Inflammatory macrophage treated with lipopolysaccharide for 4 hours (primary cell): ENCODE data around the gene PALD1.

ENCODE experiments used
- DNase-seq: peaks from one replicate; pipeline ENCODE4 v3.0.0-alpha.2; 2020

PALD1 gene

DNA sequence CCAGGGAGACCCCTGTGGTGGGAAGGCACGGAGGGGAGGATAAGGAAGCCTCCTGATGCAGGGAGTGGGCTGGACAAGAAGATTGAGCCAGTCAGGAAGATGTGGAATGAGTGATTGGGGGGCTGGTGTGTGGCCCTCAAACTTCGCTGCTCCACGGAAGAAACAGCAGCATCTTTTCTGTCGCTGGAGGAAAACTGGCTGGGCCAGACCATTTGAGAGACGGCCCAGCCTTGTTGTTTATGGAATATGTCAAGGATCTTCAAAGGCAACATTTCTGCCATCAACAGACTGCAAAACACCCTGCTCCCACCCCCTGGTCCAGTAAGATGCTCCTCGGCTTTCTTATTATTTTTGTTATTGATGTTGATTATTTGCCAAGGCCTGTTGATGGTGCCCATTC, 29.4 kb downstream of the PALD1 start:
- DNase-seq = no peak

DNA sequence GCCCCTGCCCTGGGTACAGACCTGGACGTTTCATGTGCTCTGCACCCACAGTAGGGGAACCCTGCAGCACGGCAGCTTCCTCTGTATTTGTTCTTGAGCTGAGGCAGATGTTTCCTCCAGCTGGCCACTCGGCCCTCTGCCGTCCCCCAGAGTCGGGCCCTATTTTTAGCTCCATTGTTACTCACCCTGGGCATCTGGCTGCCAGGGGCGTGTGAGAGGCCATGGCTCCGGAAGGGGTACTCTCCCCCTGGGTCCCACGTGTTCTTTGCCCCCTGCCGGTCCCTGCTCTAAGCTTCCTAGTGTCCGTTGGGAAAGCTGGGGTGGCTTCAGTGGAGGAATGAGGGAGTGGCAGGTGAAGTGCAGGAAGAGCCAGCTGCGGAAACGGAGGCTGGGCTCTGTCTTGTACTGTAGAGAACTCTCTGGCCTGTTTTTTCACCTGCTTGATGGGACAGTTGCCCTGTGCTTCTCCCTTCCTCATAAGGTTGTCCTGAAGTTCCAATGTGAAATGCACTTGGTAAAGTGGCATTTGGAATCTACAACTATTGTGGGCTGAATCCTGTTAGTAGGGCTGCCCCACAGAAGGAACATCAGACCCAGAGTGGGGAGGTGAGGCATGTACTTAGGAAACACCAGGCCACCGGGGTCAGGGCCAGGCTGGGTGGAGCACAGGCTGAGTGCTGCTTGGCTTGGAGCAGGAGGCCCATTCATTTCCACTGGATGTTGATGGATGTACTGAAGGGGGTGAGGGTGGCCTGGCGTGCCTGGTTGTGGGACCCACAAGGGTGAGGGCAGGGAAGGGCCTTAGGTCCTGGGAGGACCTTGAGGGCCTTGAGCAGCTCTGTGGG, 30.6 kb downstream of the PALD1 start:
- no peak for DNase-seq

DNA sequence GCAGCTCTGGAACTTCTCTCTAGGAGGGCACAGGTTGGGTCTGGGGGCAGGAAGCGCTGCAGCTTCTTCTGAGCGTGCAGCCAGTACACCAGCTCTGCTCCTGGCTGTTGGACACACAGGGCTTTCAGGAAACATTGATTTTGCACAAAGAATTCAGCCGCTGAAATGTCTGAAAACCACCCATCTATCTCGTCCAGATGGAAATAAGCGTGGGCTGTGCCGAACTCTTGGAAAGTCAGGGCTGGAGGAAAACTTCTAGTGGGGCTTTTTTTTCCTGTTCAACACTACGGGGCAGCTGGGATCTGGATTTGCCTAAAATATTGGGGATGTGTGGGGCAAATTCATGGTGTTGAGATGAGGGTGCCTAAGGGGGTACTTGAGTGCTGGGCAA, 31.2 kb downstream of the PALD1 start:
- DNase-seq = no peak

DNA sequence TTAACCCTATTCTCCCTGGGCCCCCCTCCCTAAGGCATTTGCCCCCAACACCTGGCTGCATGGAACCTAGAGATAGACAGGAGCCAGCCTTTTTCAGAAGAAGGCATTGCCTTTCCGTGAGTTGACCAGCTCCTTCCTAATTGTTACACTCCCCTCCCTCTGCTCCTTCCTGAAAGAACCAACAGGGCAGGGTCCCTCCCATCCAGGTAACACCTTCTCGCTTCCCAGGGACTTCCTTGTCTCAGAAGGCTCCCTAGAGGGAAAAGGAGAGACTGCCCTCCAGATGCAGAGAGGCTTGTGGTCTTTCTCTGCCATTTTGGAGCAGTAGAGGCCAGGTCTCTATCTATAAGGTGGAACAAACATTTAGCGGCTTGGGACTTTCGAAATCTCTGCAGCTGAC, 31.9 kb downstream of the PALD1 start:
- no peak for DNase-seq

DNA sequence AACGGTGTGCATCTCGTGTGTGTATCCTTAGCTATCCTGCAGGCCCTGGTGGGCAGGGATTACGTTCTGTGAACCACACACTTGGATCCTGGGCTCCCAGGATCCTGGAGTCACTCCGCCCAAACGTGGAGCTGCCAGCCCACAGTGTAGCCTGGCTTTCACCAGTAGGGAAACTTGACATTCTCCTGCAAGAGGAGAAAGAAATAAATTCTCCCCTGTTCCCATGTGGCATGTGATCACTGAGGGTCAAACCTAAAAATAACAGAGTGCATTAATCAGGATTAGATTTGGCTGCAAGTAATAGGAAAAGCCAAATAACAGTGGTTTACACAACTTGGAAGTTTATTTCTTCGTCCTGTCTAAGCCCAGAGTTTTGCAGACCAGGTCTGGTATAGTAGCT, 32.3 kb downstream of the PALD1 start:
- no peak for DNase-seq

DNA sequence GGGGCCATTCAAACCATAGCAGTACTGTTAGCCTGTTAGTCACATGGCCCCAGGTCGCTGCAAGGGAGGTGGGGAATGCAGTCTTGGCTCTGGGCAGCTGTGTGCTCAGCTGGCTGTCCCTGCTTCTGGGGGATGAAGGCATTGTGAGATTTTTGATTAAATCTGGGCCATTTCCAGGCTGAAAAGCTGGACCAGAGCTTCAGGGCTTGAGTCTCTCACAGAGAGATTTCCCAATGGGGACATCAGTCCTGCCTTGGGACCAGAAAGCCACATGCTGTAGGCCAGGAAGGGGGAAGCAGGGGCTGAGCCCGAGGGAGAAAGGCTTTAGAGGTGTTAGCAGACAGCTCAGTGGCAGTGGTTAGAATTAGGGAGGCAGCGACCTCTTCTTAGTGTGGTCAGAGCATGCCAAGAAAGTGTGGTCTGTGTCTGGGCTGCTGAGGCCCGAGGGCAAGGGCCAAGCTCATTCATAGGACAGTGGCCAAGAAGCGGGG, 33.6 kb downstream of the PALD1 start:
- no peak for DNase-seq

DNA sequence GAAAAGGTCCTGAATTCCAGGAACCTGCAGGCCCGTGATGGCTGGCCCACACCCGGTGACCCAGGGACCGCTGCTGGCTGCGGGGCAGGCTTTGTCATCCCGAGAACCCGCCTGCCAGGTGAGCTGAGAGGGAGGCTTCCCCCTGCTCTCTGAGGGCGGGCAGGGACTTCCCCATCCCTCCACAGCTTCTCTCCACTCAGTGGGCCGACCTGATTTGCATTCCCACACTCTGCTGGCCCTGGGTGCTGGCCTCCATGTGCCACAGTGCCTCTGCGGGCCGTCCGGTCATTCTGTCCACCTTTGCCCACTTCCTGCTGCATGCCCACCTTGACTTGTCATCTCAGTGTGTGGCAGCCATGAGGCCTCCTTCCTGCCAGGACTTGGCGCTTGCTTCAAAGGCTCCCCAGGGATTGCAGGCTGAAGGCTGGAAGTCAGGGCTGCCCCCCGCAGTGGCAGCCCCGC, 35.3 kb downstream of the PALD1 start:
- DNase-seq = no peak

DNA sequence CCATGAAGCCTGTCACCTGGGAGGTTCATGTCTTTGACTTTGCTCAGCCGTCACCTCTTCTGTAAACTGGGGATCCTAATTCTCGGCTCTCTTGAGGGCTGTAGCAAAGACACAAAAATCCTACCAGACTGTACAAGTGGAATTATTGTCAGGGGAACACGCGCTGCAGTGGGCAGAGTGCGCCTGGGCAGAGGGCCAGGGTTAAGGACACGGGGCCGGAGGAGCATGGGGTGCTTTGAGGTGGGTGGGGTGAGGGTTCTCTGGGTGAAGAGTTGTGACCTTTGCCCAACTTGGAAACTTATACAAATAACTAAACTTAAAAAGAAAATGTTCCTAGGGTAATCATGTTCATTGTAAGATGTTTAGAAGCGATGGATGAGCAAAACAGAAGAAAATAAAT, 36.0 kb downstream of the PALD1 start:
- DNase-seq = no peak

DNA sequence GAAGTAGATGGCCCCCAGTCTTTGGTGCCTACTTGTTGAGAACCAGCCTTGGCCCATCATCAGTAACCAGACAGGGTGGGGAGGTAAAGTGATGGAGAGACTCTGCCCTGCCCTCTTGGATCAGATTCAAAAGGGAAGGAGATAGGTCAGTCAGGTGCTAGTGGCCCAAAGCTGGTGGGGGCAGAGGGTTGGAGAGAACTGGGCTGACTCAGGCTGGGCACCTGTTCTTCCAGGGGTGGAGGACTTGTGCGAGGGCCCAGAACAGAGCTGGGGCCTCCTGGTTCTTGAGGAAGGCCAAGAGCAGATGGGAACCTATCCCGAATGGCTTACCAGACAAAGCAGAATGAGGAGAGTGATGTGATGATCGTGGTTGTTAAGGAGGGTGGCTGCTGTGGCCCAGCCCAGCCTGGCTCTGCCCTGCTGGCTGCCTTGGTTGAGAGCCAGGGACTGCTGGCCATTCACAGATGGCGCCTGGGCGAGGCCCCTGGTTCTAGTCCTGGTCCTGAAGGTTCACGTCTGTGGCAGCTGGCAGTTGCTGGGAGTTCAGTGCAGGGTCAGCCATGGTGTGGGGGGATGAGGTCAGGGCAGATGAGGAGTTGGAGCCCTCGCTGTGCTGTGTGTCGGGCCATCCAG, 36.6 kb downstream of the PALD1 start:
- DNase-seq = no peak

DNA sequence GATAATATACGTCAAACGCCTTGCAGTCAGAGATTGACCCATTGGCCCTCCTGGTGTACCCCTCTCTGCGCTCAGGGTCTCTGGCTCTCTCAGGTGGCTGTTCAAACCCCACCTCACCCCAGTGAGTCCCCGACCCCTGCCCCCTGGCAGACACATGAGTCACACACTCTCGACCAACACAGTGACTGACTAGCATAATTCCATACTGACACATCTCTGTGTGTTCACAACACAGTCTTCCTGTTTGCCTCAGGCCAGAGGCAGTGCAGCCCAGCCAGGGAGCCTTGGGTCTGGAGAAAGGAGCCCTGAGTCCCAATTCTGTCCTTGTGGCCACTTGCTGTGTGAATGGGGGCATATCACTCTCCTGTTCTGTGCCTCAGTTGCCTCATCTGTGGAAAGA, 40.1 kb downstream of the PALD1 start:
- DNase-seq = no peak

DNA sequence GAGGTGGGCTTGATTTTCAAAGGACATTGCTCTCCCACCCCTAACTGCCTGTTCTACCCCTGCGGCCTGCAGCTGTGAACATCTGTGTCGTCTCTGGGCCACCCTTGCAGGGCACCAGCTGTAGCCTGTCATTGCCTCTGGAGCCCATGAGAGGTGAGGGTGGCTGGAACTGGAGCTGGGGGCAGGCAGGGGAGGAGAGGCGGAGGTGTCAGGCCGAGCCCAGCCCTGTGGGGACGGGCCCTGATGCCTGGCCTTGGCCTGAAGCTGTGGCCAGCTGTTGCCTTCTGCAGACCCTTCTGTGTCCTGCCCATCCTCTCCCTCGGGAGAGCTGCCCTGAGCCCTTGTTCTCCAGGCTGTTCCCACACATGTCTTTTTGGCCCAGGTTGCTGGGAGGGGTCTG, 44.5 kb downstream of the PALD1 start:
- no peak for DNase-seq

DNA sequence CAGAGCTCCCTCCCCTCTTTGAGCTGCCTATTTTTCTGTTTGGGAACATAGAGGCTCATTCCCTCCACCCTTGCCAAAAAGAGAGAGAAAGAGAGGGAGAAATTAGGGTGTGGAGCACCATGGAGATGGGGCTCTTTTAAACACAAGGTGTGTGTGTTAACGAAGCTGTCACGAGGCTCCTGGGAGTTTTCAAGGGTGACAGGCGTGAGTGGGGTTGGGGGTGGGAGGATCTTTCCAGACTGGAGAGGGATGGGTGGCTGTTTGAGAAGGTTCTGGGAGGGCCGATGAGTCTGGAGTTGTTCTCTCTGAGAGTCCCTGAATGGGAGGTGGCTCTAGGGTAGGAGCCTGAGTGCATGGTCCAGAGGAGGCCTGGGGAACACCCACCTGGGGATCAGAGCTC, 45.0 kb downstream of the PALD1 start:
- no peak for DNase-seq

DNA sequence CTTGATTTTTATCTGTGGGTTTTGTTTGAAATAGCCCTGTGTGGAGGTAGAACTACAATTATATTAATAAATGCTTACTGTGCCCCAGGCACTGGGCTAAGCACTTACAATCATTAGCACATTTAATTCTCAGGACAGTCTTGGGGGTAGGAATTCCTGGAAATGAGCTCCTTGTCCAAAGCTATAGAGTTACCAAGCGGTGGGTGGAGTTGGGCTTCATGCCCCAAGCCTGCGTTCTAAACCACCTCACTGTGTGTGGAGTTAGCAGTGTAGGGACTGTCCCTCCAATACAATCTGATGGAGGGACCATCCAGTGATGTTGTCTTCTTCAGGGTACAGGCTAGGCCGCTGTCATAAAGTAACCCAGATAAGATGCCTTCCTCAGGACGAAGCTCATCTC, 49.7 kb downstream of the PALD1 start:
- DNase-seq = no peak

DNA sequence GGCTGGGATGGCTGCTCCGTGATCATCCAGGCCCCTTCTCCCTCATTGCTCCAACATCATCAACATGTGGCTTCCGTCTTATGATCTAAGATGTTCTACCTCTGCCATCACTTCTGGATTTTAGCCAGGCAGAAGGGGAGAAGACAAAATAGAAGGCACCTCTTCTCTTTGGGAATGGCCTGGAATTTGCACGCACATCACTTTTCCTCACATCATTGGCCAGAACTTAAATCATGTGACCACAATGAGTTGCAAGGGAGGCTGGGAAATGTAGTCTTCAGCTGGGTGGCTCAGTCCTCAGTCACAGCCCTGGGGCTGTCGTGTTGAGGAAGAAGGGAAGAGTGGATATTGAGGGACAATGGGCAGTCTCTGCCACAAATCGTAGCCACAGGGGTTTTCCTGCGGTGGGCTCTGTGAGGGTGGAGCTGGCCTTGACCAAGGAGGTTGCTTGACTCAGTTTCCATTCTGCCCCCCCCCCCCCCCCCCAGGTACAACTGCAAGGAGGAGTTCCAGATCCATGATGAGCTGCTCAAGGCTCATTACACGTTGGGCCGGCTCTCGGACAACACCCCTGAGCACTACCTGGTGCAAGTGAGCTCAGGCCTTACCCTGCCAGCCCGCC, 50.3 kb downstream of the PALD1 start:
- DNase-seq = peak; percentile 43

DNA sequence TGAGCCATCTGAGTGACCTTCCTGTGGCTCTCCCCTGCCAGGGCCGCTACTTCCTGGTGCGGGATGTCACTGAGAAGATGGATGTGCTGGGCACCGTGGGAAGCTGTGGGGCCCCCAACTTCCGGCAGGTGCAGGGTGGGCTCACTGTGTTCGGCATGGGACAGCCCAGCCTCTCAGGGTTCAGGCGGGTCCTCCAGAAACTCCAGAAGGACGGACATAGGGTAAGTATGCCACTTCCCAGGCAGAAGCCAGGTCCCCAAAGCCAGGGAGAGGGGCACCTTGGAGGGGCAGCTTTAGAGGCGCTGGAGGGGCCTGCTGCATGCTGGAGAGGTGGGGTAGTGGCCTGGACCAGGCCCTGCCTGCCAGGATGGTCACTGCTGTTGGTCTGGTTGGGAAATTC, 51.3 kb downstream of the PALD1 start:
- DNase-seq = no peak

DNA sequence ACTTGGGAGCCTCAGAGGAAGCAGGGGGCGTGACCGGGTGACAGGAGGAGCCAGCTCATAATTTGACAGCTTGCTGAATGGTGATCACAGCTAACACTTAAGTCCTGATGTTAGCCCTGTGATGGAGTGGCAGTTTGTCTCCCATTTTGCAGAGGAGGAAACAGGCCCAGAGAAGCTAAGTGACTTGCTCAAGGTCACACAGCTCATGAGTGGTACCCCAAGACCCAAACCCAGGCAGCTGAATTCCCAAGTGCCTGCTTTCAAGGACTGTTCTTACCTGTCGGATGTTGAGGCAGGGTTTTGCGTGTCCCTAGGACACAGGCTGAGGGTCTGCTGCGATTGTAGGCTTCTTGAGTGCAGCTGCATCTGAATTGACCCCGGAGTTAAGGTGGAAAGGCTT, 51.7 kb downstream of the PALD1 start:
- no peak for DNase-seq

DNA sequence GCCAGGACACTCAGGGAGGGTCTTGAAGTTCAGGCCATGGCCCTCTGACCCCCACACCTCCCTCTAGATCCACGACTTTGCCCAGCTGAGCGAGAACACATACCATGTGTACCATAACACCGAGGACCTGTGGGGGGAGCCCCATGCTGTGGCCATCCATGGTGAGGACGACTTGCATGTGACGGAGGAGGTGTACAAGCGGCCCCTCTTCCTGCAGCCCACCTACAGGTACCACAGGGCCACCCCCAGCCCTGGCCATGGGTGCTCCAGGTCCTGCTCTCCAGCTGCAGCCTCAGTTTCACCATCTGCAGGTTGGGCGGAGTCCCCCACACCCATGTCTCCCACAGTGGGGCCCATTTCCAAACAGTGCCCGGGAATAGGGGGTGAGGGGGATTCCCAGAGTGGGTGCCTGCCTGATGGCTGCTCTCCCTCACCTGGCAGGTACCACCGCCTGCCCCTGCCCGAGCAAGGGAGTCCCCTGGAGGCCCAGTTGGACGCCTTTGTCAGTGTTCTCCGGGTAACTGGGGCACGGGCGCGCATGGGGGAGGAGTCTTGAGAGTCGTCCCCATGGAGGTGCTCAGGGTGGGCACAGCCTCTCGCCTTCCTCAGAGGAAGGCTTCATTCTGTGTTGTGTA, 54.1 kb downstream of the PALD1 start:
- no peak for DNase-seq

DNA sequence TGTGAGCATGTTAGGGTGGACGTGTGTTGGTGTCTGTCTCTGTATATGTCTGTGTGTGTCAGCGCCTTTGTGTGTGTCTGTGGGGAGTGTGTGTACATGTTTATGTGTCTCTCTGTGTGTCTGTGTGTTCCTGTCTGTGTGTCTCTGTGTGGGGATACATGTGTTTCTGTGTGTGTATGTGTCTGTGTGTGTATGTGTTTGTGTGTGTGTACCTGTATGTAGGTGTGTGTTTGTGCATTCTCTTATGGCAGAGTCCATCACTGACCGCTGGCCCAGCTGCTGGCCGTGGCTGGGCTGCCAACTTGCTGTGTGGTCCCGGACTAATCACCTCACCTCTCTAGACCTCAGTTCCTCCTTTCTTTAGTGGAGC, 54.6 kb downstream of the PALD1 start:
- no peak for DNase-seq

DNA sequence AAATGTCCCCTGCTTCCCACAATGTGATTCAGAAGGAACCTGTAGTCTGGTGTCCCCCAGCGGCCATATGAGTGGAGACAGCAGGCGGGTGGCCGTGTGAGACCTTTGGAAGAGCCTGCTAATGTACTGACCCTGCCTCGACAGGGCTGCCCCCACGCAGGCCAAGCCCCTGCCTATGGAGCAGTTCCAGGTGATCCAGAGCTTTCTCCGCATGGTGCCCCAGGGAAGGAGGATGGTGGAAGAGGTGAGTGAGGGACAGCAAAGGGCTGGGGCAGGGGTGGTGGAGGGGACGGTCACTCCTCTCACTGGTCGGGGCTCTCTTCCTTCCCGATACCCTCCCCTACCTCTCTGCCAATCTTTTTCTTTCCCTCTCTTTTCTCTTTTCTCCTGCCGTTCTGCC, 55.7 kb downstream of the PALD1 start:
- DNase-seq = no peak

DNA sequence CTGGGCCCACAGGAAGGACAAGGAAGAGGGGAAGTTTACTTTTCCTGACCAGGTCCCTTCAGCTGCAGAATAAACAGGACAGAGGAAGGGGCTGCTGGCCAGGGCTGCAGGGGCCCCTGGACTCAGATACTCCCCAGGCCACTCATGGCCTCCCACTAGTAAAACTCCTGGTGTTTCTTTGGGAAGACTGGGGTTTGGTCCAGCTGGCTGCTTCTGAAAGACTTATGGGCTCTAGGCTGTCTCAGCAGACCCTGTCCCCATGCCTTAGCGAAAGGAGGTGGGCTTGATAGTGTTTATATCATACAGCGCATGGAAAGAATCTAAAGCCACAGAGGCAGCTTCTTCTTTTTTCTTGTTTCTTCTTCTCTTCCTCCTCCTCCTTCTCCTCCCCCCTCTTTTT, 56.4 kb downstream of the PALD1 start:
- no peak for DNase-seq

DNA sequence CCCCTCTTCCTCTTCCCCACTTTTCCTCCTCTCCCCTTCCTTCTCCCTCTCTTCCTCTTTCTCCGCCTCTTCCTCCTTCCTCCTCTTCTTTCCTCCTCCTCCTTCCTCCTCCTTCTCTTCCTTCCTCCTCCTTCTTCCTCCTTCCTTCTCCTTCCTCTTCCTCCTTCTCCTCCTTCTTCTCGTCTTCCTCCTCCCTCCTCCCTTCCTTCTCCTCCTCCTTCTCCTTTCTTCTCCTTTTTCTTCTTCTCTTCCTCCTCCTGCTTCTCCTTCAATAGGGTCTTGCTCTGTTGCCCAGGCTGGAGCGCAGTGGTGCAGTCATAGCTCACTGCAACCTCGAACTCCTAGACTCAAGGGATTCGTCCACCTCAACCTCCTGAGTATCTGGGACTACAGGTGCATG, 56.9 kb downstream of the PALD1 start:
- no peak for DNase-seq

DNA sequence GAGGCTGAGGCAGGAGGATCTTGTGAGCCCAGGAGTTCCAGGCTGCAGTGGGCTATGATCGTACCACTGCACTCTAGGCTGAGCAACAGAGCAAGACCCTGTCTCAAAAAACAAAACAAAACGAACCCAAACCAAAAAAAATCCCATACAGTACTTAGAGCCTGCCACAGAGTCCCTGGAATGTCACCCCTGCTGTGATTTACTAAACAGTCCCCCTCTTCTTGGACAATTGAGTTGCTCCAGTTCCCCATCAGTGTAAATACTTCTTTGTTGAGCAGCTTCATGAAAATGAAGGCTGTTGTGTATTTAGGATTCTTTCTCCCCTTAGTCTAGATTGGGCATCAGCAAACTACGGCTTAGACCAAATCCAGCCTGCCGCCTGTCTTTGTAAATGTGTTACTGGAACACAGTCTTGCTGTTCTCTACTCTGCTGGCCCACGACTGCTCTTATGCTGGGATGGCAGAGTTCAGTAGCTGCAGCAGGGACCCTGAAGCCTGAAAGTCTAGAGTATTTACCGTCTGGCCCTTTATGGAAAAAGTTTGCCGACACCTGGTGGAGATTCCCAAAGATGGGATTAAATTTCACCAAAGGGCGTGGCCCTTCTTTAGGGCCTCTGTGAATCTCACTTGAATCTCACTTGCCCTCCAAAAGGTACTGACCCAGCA, 57.8 kb downstream of the PALD1 start:
- no peak for DNase-seq
